ENCODE results near the gene RPA1.

DNA sequence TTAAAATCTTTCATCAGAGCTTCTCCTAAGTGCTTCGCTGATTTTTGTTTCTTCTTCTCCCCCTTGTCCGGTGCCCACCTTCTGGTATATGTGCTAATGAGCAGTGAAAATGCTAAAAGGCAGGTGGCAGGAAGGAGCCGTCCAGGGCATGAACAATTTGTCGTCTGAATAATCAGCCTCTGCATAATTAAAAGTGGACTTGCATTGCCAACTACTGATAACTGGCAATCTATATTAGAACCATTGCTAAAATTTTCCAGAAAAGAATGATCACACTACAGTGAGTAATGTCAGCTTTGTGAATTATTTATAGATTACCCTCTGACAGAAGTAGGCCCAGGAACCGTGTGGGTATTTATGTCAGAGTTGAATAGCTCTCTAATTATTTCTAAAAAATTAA is 39.9 kb upstream of the RPA1 start:
- TF ChIP-seq CTCF (IDR thresholded peaks at IDR 0.05), result no peak
- no peak for TF ChIP-seq POLR2A (IDR thresholded peaks at IDR 0.05)
